Middle frontal gyrus (tissue), 1 donor: ENCODE results near the gene PDE4B.
A peak's percentile ranks its signal among the peaks of the same experiment; 100 is the strongest.

ENCODE experiments used
- DNase-seq: peaks from one replicate; pipeline ENCODE4 v3.0.0-alpha.2; 2015; ENCODE audit warnings: low spot score; ENCODE audit errors: extremely low spot score

The PDE4B gene

GRCh38 chr1:66332548-66332901, 539.8 kb downstream of the PDE4B start:
- no peak for DNase-seq

DNA sequence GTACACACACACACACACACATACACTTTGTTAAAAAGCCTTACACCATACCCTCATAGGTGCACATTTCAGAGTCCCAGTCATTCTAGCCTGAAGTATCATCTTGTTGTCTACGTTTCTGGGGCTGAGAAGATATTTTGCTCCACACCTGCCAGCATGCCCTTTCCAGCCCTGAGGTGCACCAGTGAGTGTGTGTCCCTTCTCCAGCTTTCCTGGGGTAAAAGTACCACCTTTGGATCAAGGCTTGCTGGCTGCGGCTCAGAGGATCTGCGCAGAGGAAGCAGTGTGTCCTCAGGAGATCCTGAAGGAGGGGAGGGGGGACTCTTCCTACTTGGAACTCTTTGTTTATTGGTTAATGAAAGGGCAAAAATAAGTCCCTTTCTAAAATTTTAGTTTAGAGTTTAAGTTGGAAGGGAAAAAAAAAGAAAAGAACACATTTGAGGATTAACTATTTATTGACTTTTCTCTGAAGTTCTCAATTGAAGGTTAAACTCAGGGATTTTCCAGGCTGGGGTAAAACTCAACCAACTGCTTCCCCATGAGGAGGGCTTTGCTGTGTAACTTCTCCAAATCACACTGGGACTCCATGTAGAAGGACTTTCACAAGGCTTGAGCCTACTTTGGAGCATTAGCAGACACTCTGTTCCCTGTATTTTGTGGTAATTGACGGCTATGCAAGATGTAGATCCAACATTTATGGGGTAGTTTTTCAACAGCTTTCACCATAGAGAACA, 540.9 kb downstream of the PDE4B start:
- DNase-seq: no peak

DNA sequence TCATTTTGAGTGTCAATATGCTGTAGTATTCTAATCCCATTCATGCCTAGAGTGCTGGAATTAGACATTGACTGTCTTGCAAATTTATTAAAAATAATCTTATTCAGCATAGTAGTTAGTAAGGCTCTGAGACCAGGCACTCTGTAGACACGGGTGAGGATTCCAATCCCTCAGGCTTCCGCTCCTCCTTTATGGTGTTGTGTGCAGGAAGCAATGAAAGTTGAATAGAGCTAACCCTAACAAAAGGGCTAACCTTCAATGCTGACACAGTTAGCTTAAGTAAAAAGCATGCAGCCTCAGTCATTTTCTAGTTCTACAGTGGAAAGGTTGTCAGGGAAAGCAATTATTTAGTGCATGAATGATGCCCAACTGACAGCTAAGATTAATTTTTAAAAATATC, 541.6 kb downstream of the PDE4B start:
- DNase-seq: no peak

DNA sequence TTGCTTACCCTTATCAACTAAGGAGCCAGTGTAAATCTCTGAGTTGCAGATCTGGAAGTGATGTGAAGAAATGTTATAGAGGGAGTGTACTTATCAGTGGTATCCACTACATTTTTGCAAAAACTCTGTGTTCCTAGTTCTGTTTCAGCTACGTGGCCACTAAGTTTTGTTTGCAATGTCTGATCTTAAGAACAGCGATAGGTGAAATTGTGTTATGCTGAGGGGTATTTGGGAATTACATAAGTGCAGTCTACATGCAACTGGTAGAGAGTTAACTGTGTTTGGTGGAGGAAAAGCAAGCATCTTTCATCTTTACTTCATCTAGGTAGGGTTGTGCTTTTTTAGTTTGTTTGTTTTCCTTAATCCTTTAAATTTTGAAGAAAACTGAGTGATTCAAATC, 542.4 kb downstream of the PDE4B start:
- no peak for DNase-seq

- DNase-seq: no peak
Observed at GRCh38 chr1:66335859-66336640, 543.4 kb downstream of the PDE4B start.

DNA sequence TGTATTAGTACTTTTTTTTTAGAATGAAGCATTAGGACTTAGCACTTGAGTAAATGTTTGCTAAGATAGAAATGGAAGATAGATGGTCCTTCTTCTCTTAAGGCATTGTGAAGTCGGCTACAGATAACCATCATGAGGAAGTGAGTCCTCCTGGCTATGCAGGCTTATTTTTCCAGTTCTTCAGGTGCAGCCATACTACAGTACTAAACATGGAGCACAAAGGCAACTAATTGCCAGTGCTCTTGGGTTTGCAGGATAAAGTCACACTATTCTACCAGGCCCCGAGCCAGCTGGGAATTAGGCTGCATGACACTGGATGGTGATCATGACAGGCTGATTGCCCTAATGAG, 543.9 kb downstream of the PDE4B start:
- DNase-seq: no peak

- no peak for DNase-seq
Observed at GRCh38 chr1:66337249-66337648, 544.6 kb downstream of the PDE4B start.

DNA sequence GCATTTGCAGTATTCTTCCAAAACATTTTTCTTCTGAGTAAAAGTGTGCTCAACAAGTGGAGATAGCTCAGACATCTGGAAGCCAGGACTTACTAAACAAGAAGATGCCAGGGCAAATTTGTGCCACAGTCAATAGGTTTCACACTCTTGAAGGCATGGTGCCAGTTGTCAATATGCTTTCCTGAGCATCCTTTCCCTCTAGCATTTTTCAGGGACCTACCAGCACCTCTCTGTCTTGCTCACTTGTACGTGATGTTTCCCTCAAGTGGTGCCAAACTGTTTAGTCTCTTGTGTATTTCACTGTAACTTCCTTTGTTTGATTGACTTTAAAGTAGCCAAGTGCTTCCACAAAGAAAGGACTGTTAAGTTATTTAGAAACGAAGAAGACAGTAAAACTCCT, 547.2 kb downstream of the PDE4B start:
- no peak for DNase-seq

- no peak for DNase-seq
Observed at GRCh38 chr1:66341446-66342089, 548.9 kb downstream of the PDE4B start.

GRCh38 chr1:66342707-66343106, 550.0 kb downstream of the PDE4B start:
- no peak for DNase-seq

- DNase-seq: no peak
Observed at GRCh38 chr1:66343569-66344325, 551.1 kb downstream of the PDE4B start.

DNA sequence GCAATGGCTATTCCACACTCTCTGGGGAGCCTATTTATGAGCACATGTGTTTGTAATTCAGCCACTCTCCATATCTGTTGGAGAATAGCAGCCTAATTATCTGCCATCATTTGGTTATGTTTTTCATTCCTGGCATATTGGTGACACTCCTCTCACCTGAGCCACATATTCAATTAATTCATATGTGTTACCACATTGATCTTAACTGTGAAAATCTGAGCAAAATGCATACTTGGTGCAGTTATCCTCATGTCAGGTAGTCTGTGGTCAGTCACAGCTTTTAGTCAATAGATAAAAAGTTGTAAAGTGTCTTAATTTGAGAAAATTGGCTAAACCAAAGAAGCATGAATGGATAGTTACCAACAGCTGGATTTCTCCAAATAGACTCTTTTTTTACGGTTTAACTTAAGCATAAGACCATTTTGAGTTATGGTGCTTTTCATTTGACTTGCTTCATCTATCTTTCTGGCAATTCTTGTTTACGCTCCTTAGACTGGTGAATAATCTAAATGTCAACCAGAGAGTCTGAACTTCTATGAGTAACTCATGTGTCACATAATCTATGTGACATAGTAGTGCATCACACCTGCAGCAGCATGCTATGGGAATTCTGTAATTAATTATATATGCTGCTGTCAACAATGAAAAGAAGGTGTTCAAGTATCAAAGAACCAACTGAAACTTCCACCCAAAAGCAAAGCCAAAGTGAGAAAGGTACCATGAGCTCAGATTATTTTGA, 553.5 kb downstream of the PDE4B start:
- no peak for DNase-seq

GRCh38 chr1:66346873-66347272, 554.2 kb downstream of the PDE4B start:
- DNase-seq: no peak

DNA sequence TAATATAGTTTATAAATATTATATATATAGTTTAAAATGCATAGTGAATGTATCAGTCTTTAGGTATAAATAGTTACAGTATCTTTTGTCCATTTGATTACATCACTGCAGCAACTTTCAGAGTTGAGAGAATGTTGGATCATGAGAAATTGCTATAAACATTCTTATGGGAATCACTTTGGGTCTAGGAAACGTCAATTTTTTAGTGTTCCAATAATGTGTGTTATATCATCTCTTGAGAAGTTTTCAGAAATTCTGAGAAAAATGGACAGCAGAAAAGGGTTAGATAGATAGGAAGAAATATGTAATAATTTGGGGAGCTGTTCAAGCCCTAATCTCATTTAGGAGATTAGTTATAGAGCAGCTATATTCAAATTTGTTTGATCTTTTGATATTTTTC, 556.1 kb downstream of the PDE4B start:
- DNase-seq: no peak

DNA sequence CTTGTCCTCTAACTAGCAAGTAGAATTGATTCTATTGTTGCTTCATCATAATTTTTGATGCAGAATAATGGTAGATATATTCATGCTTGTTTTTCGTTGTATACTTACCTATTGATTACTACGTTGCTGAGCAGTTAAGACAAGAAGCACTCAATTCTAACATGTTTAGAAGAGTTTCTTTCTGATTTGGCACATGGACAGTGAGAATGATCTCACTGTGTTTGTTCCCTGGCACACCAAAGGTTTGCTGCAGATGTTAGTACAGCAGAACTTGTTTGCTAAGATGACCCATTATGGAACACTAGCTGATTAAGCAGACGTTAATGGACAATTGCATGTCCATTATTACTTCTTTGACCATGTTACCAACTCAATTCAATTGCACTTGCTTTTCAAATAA, 556.5 kb downstream of the PDE4B start:
- no peak for DNase-seq

- DNase-seq: no peak
Observed at GRCh38 chr1:66350001-66350547, 557.4 kb downstream of the PDE4B start.

DNA sequence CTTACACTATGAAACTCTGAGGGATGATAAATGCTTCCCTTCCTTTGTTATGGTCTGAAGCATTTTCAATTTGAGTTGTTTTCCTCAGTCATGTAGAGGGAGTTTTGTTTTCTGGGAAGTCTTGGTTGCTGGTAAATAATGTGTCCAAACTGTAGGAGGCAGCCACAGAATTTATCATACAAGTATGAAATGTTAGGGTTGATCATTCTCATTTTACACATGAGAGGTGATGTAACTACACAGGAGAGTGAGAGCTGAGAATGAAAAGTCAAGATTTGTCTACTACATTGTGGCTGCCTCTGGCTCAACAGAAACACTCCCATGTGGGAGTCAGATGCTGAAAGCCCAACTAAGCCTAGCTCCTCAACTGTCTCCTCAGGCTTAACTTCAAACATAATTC, 558.8 kb downstream of the PDE4B start:
- DNase-seq: no peak

- no peak for DNase-seq
Observed at GRCh38 chr1:66351913-66352312, 559.2 kb downstream of the PDE4B start.

DNA sequence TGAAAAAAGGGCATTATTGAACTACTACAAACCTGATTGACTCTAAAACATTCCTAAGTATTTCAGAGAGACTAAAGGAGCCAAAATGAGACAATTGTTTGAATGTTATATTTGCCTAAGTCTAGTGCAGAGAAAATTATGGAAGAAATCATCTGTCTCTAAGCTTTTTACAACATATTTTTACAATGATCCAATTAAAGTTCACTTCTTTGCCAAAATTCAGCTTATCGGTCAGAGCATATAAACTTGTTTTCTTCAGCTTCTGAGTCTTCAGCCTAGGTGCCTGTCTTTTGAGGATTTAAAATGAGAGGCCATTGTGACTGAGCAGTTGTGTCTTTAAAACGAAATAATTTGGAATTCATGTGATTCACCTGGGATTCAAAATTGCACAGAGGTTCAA, 560.1 kb downstream of the PDE4B start:
- DNase-seq: no peak

GRCh38 chr1:66353257-66353656, 560.6 kb downstream of the PDE4B start:
- peak; percentile 47 for DNase-seq
